Common myeloid progenitor, CD34-positive (primary cell): ENCODE results near the gene SSX7. TPM values are rescaled to one million over a fixed set of nuclear protein-coding genes. Genes with fewer than 3 reads are reported as not detected.
"Not testable (repeated sequence)": the region's sequence is repeated elsewhere in the genome, so short reads cannot be mapped to it uniquely, and the experiment has no call there.

Experiments used
- CTCF ChIA-PET: fragments of 350-600 bp; sonication (Branson Sonifier 250); formaldehyde crosslinking; loops from one replicate; lab custom pipeline; 2021; ENCODE audit warnings: antibody characterized with exemption; lab: Charles Lee
- POLR2A ChIA-PET: fragments of 350-600 bp; sonication (Branson Sonifier 250); formaldehyde crosslinking; loops from one replicate; lab custom pipeline; 2021; ENCODE audit warnings: antibody characterized with exemption; lab: Charles Lee
- DNase-seq, 3 donors: peaks; one replicate each; pipeline versions ENCODE4 v3.0.0 to v3.0.0-alpha.2; 2013
- H3K27ac ChIP-seq, 2 experiments: 1 replicate in 1 of 2; 2 replicates in 1 of 2; pipeline ENCODE4 v1.7.0; 2013; ENCODE audit warnings: inconsistent platforms in 2 of 2, low read length in 2 of 2, mild to moderate bottlenecking in 2 of 2, low read depth in 1 of 2, moderate library complexity in 1 of 2; ENCODE audit not compliant: severe bottlenecking in 2 of 2, insufficient read depth in 1 of 2, poor library complexity in 1 of 2
- H3K27me3 ChIP-seq, 5 experiments: replicated peaks in 2 of 5; 1 replicate in 3 of 5; 2 replicates in 2 of 5; pipeline versions ENCODE4 v1.6.1 to v1.7.0; 2013; ENCODE audit warnings: low read length in 4 of 5, mild to moderate bottlenecking in 2 of 5, moderate library complexity in 2 of 5, inconsistent platforms in 1 of 5; ENCODE audit not compliant: insufficient read depth in 5 of 5, control insufficient read depth in 4 of 5
- H3K36me3 ChIP-seq, 4 experiments: 1 replicate in 2 of 4; 2 replicates in 2 of 4; pipeline versions ENCODE4 v1.6.1 to v1.7.0; 2013; ENCODE audit warnings: low read length in 3 of 4, control low read depth in 1 of 4, mild to moderate bottlenecking in 1 of 4; ENCODE audit not compliant: control insufficient read depth in 4 of 4, insufficient read depth in 4 of 4
- H3K4me1 ChIP-seq, 4 experiments: 1 replicate in 3 of 4; 2 replicates in 1 of 4; pipeline versions ENCODE4 v1.6.1 to v1.7.1; 2013; ENCODE audit warnings: low read length in 3 of 4, mild to moderate bottlenecking in 3 of 4, control low read depth in 1 of 4, inconsistent platforms in 1 of 4, moderate library complexity in 1 of 4; ENCODE audit not compliant: control insufficient read depth in 4 of 4, insufficient read depth in 4 of 4; ENCODE audit errors: control extremely low read depth in 1 of 4
- H3K4me3 ChIP-seq, 7 experiments: 1 replicate in 4 of 7; 2 replicates in 3 of 7; pipeline versions ENCODE4 v1.5.1 to v1.7.0; 2013; ENCODE audit warnings: mild to moderate bottlenecking in 7 of 7, low read length in 6 of 7, moderate library complexity in 6 of 7, inconsistent platforms in 2 of 7, low read depth in 2 of 7, control low read depth in 1 of 7; ENCODE audit not compliant: insufficient read depth in 4 of 7, control insufficient read depth in 1 of 7; ENCODE audit errors: extremely low read depth in 1 of 7
- H3K9me3 ChIP-seq, 5 experiments: 1 replicate in 4 of 5; 2 replicates in 1 of 5; pipeline versions ENCODE4 v1.6.1 to v1.7.1; 2013; ENCODE audit warnings: low read length in 4 of 5, mild to moderate bottlenecking in 2 of 5, inconsistent platforms in 1 of 5, low read depth in 1 of 5, moderate library complexity in 1 of 5; ENCODE audit not compliant: control insufficient read depth in 4 of 5, insufficient read depth in 2 of 5; ENCODE audit errors: control extremely low read depth in 1 of 5
- WGBS: methylation state at CpG from one replicate; pipeline ENCODE4 v1.1.5; 2013; ENCODE audit not compliant: insufficient coverage; 5-methylcytosine and 5-hydroxymethylcytosine counted together
- polyA plus RNA-seq: library from polyadenylated mRNA; unstranded; fragments of 120-200 nt; gene quantifications from one replicate; pipeline ENCODE4 v1.2.1, GENCODE V29; 2013

Gene SSX7, protein sequence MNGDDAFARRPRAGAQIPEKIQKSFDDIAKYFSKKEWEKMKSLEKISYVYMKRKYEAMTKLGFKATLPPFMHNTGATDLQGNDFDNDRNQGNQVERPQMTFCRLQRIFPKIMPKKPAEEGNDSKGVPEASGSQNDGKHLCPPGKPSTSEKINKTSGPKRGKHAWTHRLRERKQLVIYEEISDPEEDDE
- polyA plus RNA-seq, result not detected

DNA sequence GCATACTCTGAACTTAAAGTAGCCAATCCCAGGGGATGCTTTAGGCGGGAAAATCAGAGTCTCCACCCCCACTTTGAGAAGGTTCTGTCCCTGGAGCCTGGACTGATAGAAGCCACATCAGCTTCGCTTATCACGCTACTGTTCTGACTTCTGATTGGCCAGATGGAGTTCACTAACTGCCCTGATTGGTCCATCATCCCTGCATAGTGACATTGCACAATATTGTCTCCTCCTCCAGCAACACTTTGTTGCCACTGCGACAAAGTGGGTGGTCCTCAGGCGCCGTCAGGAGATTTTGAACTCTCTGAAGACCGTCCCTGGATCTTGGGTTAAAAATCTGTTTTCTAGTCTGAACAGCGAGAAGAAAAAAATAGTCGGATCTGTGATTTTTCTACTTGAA lies at the start of gene SSX7:
Gene SSX7, minus strand, starts transcription at position 101 of the 400 bp plus-strand sequence. CDS start 1,428 bp downstream, outside the sequence.
- POLR2A ChIA-PET, result not testable (repeated sequence)
- WGBS, result 93% methylated on average over 8 of the region's 9 CpGs

GRCh38 chrX:52692034-52692433 lies 37.3 kb upstream of the SSX7 start:
- DNase-seq, H3K4me3 ChIP-seq, H3K9me3 ChIP-seq, CTCF ChIA-PET, H3K27me3 ChIP-seq, H3K36me3 ChIP-seq, POLR2A ChIA-PET, H3K27ac ChIP-seq, H3K4me1 ChIP-seq: not testable (repeated sequence)
- no CpG with 5 or more reads among the region's 4 CpGs for WGBS

More for the DNA sequence above, at the start of gene SSX7:
- H3K36me3 ChIP-seq, H3K4me1 ChIP-seq, CTCF ChIA-PET, H3K27me3 ChIP-seq, H3K4me3 ChIP-seq, DNase-seq, H3K9me3 ChIP-seq, H3K27ac ChIP-seq: not testable (repeated sequence)

DNA sequence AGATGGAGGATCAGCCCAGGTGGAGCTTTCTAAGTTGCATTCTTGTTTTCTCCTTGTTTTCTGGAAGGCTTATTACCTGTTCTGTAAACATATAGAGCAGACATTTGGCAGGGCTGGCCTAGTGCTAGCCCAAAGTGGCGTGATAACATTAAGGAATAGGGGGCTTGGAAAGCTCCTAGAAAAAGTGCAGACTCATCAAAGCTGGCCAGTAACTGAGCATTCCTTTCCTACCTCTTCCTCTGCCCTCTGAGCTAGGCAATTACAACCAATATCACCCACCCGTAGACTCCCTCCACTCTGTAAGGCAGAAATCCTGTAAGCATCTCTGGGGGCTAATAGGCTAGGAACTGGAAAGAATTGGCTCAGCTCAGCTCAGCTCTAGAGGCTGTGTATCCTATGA lies 7.5 kb upstream of the SSX7 start:
- no CpG with 5 or more reads among the region's 2 CpGs for WGBS
- H3K36me3 ChIP-seq, DNase-seq, H3K4me3 ChIP-seq, POLR2A ChIA-PET, CTCF ChIA-PET, H3K9me3 ChIP-seq, H3K4me1 ChIP-seq, H3K27me3 ChIP-seq, H3K27ac ChIP-seq: not testable (repeated sequence)

DNA sequence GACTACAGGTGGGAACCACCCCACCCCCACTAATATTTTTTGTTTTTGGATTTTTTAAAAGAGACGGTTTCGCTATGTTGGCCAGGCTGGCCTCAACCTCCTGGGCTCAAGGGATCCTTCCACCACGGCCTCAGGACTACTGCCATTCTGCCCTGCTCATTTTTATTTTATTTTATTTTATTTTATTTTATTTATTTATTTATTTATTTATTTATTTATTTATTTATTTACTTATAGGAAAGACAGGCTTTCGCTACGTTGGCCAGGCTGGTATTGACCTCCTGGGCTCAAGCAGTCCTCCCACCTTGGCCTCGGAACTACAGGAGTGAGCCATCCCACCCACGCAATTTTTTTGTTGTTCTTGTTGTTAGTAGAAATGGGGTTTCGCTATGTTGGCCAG lies 775 bp upstream of the SSX7 start:
- H3K27me3 ChIP-seq, POLR2A ChIA-PET, H3K4me3 ChIP-seq, H3K4me1 ChIP-seq, H3K27ac ChIP-seq, H3K9me3 ChIP-seq, DNase-seq, H3K36me3 ChIP-seq, CTCF ChIA-PET: not testable (repeated sequence)
- WGBS, result no CpG with 5 or more reads among the region's 8 CpGs

- H3K4me3 ChIP-seq, H3K36me3 ChIP-seq, H3K27me3 ChIP-seq, CTCF ChIA-PET, DNase-seq, POLR2A ChIA-PET, H3K27ac ChIP-seq, H3K4me1 ChIP-seq, H3K9me3 ChIP-seq: not testable (repeated sequence)
- no CpG with 5 or more reads among the region's 3 CpGs for WGBS
Observed at GRCh38 chrX:52650676-52651075, 4.0 kb downstream of the SSX7 start.

DNA sequence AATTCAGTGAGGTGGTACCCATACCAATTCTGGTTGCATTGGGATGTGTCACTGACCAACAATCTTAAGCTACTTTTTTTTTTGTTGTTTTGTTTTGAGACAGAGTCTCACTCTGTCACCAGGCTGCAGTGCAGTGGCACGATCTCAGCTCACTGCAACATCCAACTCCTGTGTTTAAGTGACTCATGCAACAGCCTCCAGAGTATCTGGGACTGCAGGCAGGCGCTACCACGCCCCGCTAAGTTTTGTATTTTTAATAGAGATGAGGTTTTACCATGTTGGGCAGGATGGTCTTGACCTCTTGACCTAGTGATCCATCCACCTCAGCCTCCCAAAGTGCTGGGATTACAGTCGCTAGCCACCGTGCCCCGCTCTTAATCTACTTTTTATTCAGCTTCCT lies 5.7 kb downstream of the SSX7 start:
- CTCF ChIA-PET, POLR2A ChIA-PET, H3K36me3 ChIP-seq: not testable (repeated sequence)

DNA sequence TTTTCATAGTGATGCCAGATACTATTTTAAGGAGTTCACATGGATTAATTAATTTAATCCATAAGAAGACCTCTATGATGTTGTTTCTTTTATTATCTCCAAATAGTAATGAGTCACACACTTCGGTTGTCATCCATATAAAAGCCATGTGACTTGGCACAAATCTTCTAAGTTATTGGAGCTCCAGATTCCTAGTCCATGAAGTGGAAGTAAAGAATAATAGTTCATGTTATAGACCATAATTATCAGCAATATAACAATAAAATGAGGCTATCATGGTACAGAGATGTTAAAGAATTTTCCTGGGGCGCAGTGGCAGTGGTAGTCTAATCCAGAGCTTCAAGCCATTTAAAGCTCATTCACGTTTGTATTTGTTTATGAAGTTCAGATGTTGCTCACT lies 26.2 kb downstream of the SSX7 start:
- H3K4me3 ChIP-seq, POLR2A ChIA-PET, H3K36me3 ChIP-seq, H3K27ac ChIP-seq, H3K27me3 ChIP-seq, CTCF ChIA-PET, H3K9me3 ChIP-seq, DNase-seq, H3K4me1 ChIP-seq: not testable (repeated sequence)
- 83% methylated on average over 2 of the region's 3 CpGs for WGBS

More for the DNA sequence above, 5.7 kb downstream of the SSX7 start:
- not testable (repeated sequence) for H3K27ac ChIP-seq, H3K4me1 ChIP-seq, H3K27me3 ChIP-seq, H3K9me3 ChIP-seq, H3K4me3 ChIP-seq
- no CpG with 5 or more reads among the region's 7 CpGs for WGBS
- peak in 2 of 3 donors; percentile 16 to 29 for DNase-seq
